GM19099 (cell line): Measurements from ENCODE around the gene PRR16.

Experiments used
- POLR2A ChIP-seq: IDR thresholded peaks from 3 replicates; pipeline ENCODE4 v1.6.1; 2011; ENCODE audit warnings: low read depth; ENCODE audit not compliant: insufficient read length; ENCODE audit errors: extremely low read depth

The PRR16 gene

GRCh38 chr5:120567921-120568320 is 103.8 kb downstream of the PRR16 start:
- no peak for TF ChIP-seq POLR2A

GRCh38 chr5:120568711-120569110 is 104.6 kb downstream of the PRR16 start:
- no peak for TF ChIP-seq POLR2A

- TF ChIP-seq POLR2A = no peak
Measured at GRCh38 chr5:120576588-120576987, 112.5 kb downstream of the PRR16 start.

- no peak for TF ChIP-seq POLR2A
Measured at GRCh38 chr5:120582635-120583034, 118.5 kb downstream of the PRR16 start.

- no peak for TF ChIP-seq POLR2A
Measured at GRCh38 chr5:120586646-120587045, 122.5 kb downstream of the PRR16 start.

- no peak for TF ChIP-seq POLR2A
Measured at GRCh38 chr5:120591911-120592310, 127.8 kb downstream of the PRR16 start.

GRCh38 chr5:120599576-120599975 is 135.5 kb downstream of the PRR16 start:
- TF ChIP-seq POLR2A = no peak

- TF ChIP-seq POLR2A = no peak
Measured at GRCh38 chr5:120600639-120601038, 136.5 kb downstream of the PRR16 start.

- no peak for TF ChIP-seq POLR2A
Measured at GRCh38 chr5:120602033-120602432, 137.9 kb downstream of the PRR16 start.

GRCh38 chr5:120604884-120605283 is 140.8 kb downstream of the PRR16 start:
- TF ChIP-seq POLR2A = no peak

GRCh38 chr5:120605325-120606079 is 141.4 kb downstream of the PRR16 start:
- no peak for TF ChIP-seq POLR2A

- no peak for TF ChIP-seq POLR2A
Measured at GRCh38 chr5:120609570-120609969, 145.5 kb downstream of the PRR16 start.

- TF ChIP-seq POLR2A = no peak
Measured at GRCh38 chr5:120610145-120610544, 146.0 kb downstream of the PRR16 start.

- TF ChIP-seq POLR2A = no peak
Measured at GRCh38 chr5:120613729-120614128, 149.6 kb downstream of the PRR16 start.

GRCh38 chr5:120614531-120615180 is 150.6 kb downstream of the PRR16 start:
- TF ChIP-seq POLR2A = no peak

GRCh38 chr5:120615967-120616645 is 152.0 kb downstream of the PRR16 start:
- TF ChIP-seq POLR2A = no peak
